NT2/D1 (cell line): ENCODE data around the gene S1PR2.

ENCODE experiments used
- SUZ12 ChIP-seq: IDR thresholded peaks from 2 replicates; pipeline ENCODE4 v1.6.1; 2011; ENCODE audit not compliant: insufficient read length, insufficient read depth; ENCODE audit errors: extremely low read depth
- ZNF274 ChIP-seq: IDR thresholded peaks from 2 replicates; pipeline ENCODE4 v1.6.1; 2011; ENCODE audit warnings: mild to moderate bottlenecking, low read depth, low read length

DNA sequence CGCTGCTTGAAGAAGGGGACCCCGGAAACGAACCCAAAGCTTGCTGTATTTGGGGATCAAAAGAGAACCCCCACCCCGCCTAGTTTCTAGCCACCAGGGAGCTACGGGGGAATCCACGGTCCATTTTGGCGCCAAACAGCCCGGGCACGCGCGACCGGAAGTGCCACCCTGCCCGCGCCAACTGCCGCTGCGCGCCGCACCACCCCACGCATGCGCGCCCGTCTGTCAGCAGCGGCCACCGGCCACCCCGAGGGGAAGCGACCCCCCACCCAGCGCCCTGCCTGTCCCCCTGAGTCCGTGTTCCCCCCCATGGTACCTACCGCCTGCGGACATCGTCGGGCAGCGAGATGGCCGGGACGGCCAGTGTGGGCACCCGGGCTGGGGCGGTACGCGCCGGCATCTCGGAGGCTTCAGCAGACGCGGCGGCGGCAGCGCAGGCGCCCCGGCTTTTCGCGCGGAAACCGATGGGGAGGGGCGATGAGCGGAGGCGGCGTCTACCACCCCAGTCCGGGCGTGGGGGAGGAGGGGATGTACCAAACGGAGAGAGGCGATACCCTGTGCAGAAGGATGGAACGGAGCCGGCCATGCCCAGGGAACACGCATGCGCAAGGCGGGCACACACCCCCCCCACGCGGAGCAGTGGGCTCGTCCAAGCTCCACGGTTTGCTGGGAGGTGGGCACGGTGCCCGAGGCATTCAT, 36.5 kb downstream of the S1PR2 start, which contains the start of gene DNMT1:
- no peak for TF ChIP-seq SUZ12
- no peak for TF ChIP-seq ZNF274
